Activated CD4-positive, alpha-beta T cell treated with anti-CD3 and anti-CD28 coated beads for 4 hours (primary cell): Measurements from ENCODE around the gene ST3GAL2.
A peak's percentile ranks its signal among the peaks of the same experiment; 100 is the strongest.
"Not testable (repeated sequence)": the region's sequence is repeated elsewhere in the genome, so short reads cannot be mapped to it uniquely, and the experiment has no call there.

Experiments
- DNase-seq, 2 donors: peaks; one replicate each; pipeline ENCODE4 v3.0.0-alpha.2; 2020

ST3GAL2 gene

DNA sequence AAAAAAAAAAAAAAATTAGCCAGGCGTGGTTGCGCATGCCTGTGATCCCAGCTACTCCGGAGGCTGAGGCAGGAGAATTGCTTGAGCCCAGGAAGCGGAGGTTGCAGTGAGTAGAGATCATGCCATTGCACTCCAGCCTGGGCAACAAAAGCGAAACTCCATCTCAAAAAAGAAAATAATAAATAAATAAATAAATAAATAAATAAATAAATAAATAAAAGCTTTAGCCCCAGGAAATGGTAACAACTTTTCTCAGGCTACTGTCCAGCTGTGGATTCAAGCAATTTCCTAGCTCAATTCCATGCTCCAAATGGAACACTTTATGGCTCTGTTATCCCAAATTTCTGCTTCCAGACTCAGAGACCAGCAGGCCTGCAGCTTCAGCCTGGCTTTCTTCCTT lies 25.3 kb downstream of the ST3GAL2 start:
- DNase-seq, result not testable (repeated sequence)

DNA sequence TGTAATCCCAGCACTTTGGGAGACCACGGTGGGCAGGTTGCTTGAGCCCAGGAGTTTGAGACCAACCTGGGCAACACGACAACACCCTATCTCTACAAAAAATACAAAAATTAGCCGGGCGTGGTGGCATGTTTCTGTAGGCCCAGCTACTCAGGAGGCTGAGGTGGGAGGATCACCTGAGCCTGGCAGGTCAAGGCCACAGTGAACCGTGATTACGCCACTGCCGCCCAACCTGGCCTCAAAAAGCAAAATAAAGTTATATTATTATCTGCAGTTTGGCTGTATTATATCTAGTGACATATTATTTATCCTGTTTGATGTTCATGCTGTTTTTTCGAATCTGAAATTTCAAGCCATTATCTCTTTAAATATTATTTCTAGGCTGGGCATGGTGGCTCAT lies 26.5 kb downstream of the ST3GAL2 start:
- no peak for DNase-seq

DNA sequence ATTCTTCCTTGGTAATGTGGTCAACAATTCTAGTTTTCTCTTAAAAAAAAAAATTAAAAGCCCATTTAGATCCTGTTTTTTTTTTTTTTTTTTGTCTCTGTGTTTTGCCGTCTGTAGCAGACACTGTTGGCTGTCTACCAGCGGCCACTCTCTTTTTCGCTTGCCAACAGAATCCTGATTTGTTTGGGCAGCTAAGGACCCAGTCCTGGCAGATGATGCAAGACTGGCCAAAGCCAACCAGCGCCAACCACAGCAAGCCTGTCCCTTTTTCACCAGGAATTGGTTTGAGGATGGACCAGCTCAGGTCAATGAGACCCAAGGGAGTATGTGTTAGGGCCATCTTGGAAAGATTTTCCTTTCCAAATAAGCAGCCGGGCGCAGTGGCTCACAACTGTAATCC lies 28.2 kb downstream of the ST3GAL2 start:
- DNase-seq, result no peak

DNA sequence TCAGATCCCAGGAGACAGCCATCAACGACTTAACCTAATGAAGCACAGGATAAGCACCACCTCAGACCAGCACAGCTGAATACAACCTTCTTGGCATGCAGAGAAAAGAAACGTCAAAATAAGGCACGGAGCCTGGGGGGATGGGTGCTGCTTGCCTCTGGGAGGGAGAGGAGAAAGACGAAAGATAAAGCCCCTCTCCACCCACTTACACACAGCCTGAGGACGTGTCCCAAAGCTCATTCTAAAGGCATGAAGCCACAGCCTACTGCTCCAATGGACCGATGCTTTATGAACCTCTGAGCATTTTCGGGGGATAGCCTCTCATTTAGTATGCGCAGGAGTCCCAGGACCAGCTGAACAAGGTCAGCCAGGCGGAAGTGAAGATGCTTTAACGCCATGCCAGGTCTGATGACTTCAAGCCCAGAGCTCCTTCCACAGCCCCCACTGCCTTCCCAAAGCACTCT lies 31.1 kb downstream of the ST3GAL2 start:
- DNase-seq, result no peak

DNA sequence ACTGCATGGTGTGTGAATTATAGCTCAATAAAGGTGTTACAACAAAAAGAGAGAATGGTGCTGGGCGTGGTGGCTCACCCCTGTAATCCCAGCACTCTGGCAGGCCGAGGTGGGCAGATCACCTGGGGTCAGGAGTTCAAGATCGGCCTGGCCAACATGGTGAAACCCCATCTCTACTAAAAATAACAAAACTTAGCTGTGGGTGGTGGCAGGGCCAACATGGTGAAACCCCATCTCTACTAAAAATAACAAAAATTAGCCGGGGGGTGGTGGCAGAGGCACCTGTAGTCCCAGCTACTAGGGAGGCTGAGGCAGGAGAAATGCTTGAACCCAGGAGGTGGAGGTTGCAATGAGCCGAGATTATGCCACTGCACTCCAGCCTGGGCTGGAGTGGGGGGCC lies 32.8 kb downstream of the ST3GAL2 start:
- DNase-seq, result not testable (repeated sequence)

DNA sequence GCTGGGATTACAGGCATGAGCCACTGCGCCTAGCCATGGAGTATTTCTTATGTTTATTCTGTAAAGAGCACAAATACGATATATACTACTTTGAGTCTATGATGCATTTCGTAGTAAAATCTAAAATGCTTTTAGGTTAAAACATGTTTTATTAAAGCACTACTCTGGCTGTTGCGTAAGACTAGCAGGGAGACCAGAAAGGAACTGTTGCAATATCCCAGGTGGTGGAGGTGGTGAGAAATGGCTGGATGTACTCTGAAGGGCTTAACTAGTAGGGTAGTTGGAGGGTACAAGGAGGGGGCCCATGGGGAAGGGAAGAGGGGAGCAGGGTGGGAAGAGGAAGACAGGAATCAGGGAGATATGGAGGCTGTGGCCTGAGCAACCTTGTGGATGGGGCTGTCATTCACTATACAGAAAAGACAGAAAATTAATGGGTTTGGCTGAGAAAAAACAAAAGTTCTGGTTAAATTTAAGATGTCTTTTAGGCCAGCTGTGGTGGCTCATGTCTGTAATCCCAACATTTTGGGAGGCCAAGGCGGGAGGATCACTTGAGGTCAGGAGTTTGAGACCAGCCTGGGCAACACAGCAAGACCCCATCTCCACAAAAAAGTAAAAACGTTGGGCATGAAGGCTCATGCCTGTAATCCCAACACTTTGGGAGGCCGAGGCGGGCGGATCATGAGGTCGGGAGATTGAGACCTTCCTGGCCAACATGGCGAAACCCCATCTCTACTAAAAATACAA lies 35.8 kb downstream of the ST3GAL2 start:
- DNase-seq, result no peak

DNA sequence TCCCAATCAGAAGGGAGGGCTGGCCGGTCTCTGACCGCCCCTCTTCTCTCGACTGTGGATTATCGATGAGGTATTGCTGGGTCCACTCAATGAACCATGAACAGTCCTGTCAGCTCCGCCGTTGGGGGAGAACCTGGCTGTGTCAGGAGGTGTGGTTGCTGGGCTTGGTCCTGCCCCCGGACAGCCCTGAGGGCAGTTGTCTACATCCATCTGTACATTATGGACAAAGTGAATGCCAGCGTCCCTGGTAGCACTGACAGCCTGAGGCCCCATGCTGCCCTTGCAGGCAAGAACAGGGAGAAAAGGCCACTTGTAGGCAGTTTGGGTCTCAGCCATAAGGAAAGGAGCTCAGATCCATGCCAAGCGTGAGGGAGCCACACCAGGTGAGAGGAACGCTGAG lies 38.9 kb downstream of the ST3GAL2 start:
- no peak for DNase-seq

DNA sequence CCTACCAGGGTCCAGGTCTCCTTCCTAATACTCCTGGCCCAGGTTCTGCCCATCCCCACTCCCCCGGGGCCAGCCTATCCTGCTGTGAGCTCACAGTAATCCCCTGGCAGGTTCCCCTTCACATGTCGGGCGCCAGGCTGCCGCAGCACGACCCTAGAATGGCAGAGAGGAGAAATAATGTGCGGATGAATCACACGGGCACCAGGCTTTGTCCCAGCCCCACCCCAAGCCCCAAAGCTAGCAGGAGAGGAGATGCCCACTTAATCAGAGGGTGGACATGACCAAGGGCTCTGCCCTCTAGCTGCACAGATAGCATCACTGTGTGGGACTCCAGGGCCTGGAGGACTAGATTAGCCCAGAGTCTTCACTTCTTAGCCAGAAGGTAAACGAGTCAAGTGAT lies 39.5 kb downstream of the ST3GAL2 start:
- no peak for DNase-seq

DNA sequence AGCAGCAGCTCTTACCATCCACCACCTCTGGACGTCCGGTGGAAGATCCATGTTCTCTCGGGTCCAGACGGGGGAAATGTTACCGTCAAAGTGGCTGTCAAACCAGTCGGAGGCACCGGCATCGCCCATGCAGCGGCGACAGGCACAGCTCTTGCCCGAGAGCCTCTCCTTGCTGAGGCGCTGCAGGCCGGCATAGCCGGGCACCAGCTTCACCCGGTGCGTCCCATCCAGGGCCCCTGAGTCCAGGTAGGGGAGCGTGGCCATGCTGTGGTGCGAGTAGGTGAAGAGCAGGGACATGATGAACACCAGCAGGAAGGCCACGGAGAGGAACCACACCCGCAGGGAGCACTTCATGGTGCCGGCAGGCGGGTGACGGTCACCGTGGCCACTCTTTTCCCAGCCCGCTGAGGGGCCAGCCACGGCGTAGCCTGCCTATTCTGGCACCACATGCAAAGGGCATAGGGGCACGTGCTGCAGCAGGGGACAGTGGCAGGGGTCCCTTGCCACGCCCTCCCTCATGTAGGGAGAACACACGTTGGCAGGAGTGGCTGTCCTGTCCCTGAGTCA lies 40.6 kb downstream of the ST3GAL2 start:
- no peak for DNase-seq

DNA sequence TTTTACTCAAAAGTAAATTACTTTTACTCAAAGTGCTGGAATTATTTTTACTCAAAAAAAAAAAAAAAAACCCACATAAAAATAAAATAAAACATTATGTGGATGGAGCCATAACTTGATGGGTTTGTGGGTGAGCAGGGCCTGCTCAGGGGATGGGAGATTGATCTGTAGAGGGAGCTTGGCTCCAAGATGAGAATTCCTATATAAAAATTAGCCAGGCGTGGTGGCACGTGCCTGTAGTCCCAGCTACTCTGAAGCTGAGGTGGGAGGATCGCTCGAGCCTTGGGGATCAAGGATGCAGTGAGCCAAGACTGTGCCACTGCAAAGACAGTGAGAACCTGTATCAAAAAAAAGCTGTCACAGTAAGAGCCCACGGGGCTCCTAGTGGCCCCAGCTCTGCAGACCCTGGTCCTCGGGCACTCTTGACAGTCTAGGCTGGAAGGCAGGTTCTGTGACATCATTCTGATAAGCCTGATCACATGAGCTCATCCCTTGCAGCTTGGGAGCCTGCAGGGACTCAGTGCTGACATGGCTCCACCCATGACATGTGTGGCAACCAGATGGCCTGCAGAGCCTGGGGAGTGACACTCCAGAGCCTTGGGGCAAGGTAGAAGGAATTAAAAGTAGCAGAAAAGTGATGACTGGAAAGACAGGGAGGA lies 42.5 kb downstream of the ST3GAL2 start:
- no peak for DNase-seq

DNA sequence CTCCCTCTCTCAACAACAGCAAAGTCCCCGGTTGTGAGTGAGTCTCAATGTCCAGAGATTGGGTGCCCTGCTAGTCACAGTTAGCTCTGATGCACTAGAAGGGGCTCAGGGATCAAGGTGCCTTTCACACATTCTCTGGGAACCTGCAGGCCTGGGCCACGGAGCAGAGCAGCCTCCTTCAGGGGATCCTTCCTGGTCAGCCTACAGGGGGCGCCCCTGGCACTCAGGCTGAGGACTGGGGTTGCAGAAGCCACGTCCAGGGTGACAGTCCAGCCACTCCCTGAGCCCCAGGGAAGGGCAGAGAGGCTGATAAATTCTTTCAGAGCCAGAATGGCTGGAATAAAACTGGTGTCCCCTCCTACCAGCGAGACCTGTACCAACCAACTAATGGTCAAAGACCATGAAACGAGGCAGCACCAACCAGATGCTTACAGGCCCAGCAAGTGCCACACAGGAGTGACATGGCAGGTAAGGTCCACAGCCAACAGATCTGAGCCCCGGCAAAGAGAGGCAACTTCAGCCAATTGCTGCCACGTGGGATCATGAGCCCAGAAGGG lies 43.5 kb downstream of the ST3GAL2 start:
- peak; percentile 62 to 64 for DNase-seq

DNA sequence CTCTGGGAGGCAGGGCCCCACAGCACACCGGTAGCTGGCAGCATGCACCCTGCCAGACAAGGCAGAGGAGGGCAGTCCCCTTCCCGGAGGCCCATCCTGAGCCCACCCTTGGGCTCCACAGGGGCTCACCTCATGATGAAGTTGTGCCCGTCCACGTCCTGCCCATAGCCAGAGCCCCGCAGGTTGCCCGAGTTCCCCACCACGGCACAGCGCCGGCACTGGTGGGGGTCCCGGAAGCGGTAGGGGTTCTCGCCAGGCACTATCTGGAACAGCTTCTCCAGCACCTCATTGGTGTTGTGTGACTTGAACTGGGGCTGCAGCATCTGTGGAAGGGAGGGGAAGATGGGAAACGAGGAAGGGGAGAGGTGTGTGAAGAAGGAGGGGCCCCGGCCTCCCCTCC lies 44.0 kb downstream of the ST3GAL2 start:
- DNase-seq, result no peak

DNA sequence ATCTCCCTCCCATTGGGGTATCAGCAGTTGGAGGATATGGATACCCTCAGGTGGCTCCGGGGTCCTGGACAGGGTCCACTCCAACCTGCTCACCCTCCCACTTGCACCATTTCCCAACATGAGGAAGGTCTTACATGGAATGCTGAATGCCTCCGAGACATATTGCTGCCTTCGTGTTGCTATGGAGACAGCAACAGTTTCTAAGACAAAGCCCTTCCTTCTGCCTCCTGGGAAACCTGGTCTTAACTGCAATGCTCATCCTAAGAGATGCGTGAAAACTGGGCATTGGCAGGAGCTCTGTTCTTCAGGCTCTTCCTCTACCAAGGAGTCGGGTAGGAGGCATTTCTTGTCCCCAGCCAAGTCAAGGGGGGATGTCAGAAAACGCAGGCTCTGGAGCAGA lies 45.2 kb downstream of the ST3GAL2 start:
- no peak for DNase-seq

DNA sequence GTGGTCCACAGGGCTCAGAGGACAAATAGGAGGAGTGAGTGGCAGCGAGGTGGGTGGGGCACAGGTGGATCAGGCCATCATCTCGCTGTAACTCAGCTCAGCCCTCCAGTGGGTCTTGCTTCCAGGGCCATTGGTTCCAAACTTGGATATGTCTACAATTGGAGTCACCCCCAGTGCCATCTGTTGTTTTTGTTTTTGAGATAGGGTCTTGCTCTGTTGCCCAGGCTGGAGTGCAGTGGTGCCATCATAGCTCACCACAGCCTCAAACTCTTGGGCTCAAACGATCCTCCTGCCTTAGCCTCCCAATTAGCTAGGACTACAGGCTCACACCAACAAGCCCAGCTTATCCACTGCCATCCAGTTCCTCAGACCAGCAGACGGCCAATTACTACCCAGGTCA lies 46.3 kb downstream of the ST3GAL2 start:
- DNase-seq, result no peak

DNA sequence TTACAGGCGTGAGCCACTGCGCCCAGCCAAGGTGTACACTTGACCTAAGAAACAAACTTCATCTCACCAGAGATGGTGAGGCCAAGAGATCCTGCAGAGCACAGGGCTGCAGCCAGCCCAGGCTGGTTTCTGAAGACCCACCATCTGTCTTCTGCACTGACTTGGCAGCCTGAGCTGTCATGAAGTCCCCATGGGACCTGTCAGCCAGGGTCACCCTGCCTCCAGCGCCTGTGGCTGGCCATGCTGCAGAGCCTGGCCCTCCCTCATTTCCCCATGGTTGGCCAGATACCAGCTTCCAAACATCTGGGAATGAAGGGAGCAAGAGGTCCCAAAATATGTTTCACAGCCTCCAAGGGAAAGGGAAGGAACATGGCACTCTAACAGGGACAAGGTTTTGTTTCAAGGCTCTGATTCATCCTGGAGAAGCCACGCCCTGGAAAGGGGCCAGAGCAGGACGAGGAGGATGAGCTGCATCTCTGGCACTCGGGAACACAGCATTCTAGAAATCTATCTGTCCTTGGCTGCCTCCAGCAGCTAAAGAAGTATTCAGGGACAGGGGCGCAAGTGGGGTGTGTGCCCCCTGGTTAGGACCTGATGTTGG lies 46.9 kb downstream of the ST3GAL2 start:
- no peak for DNase-seq

DNA sequence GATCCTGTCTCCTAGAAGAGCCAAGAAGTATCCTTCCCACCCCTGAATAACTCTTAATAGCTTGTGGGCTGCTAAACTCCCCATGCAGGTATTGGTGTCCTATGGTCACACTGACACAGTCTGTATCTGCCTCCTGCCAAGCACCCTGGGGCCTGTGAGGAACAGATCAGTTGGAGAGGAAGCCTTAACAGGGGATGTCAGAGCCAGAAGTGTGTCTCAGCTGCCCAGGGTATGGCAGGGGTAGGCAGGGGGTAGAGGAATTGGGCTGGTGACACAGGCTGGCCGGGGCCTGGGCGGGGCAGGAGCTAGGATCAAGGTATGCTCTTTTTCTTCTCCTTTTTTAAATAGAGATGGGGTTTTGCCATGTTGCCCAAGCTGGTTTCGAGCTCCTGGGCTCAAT lies 47.5 kb downstream of the ST3GAL2 start:
- no peak for DNase-seq

DNA sequence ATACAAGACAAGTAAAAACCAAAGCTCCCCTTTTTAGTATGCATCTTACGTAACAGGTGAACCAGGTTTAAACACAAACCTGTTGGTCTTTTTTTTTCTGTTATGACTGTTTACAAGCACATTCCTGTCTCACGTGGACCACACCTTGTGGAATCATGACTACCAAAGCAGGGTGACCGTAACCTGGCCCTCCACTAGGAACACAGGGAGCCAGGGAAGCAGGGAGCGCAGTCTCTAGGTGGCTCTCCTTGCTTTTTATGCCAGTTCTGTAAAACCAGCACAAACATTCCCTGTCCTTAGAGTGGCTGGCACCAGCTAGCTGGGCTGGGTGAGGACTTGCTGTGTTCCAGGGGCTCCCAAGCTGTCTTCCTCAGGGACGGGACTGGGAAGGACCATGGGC lies 48.1 kb downstream of the ST3GAL2 start:
- no peak for DNase-seq

DNA sequence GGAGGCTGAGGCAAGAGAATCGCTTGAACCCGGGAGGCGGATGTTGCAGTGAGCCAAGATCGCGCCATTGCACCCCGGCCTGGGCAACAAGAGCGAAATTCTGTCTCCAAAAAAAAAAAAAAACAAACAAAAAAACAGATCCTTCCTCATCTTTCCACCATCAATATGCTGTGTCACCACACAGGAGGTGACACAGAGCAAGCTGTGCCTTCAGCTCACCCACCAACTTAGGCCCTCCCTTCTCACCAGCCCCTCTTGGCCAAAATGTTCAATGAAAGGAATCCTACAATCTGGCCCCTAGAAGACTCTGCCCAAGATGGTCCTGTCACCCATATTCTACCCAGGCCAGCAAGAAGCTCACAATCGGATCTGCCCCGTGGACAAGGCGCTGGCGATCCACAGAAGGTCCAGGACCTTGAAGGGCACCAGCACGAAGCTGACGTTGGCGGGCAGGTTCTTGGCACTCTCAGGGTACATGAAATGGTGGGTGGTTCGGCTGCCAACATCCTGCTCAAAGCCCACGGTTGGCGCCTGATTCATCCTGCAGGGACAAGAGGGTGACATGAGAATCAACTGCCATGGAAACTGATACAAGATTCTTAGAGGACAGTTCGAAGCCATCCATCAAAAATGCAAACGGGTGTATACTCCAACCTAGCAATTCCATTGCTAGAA lies 50.8 kb downstream of the ST3GAL2 start:
- no peak for DNase-seq

DNA sequence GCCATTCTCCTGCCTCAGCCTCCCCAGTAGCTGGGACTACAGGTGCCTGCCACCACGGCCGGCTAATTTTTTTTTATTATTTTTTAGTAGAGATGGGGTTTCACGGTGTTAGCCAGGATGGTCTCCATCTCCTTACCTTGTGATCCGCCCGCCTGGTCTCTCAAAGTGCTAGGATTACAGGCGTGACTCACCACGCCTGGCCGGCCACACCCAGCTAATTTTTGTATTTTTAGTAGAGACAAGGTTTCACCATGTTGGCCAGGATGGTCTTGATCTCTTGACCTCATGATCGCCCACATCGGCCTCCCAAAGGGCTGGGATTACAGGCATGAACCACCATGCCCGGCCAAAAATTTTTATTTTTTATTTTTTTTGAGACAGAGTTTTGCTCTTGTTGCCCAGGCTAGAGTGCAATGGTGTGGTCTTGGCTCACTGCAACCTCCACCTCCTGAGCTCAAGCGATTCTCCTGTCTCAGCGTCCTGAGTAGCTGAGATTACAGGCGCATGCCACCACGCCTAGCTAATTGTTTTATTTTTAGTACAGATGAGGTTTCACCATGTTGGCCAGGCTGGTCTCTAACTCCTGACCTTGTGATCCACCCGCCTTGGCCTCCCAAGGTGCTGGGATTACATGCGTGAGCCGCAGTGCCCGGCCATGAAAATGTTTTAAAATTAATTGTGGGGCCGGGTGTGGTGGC lies 52.5 kb downstream of the ST3GAL2 start:
- not testable (repeated sequence) for DNase-seq

DNA sequence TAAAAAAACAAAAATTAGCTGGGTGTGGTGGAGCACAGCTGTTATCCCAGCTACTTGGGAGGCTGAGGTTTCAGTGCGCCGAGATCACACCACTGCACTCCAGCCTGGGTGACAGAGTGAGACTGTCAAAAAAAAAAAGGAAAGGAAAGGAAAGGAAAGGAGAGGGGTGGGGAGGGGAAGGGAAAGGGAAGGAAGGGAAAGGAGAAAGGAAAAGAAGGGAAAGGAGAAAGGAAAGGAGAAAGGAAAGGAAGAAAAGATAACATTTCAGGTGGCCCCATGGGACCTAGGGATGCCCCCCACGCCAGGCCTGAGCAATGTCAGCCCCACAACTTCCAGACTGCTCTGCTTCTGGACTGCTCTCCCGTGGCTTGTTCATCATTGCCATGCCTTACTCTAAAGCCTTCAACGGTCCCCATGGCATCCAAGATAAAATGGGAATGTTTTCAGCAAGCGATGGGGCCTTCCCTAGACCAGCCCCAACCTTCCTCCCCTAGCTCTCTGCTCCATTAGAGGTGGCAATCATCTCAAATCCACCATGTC lies 55.4 kb downstream of the ST3GAL2 start:
- no peak for DNase-seq

DNA sequence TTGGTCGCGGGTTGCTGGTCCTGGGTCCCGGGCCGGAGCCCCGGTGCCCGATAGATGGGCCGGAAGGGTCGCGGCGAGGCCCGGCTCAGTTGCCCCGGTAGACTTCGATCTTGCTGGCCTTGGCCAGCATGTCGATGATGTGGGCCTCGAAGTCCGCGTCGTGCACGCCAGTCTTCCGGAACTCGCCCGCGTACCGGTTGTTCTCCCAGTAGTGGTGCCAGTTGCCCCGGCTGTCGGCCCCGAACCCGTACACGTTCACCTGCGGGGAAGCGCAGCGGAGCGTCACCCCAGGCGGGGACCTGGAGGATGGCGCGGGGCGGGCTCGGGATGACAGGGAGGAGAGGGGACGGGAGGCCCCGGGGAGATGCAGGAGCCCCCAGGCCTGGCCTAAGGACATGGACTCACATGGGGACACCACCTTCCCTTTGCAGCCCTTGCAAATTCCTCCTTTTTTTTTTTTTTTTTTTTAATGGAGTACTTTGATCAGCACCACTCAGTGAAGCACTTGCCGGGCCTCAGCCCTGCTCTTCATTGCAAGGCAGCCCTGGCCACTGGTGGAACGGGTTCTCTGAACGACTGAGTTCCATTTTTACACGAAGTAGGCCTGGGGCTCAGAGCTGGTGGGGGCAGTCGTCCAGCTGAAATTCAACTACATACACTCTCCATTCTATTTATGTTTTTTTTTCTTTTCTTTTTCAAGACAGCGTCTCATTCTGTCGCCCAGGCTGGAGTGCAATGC lies 57.1 kb downstream of the ST3GAL2 start:
- DNase-seq, result no peak
